ENCODE data around the gene SORCS2. TPM values are rescaled to one million over a fixed set of nuclear protein-coding genes. Genes with fewer than 3 reads are reported as not detected.

SORCS2 gene
- total and polyA plus RNA-seq, 2 of the 13 experiments (the other 11 are each of a cell fraction or from before 2014, with no cell fraction given) = 0.82 to 1.0 TPM

- H3K9ac ChIP-seq (ENCODE audit: insufficient read depth, low read depth, low read length) = no peak overlapping the region
- no peak for ATAC-seq
- DNase-seq (ENCODE audit: low spot score) = no peak
- intact Hi-C loops (cut with micrococcal nuclease; ENCODE audit: unreplicated experiment) = no loop called here
- ChIA-PET CTCF (ENCODE audit: low intra/inter-chr PET ratio, low total read pairs) (no interaction called here), POLR2A (no interaction called here)
- peaks cover 9% of the 10 kb centered on the region; the same call in 1 of the 2 replicates for H3K4me1 ChIP-seq (ENCODE audit: insufficient read depth, low read length)
- no peak for TF ChIP-seq RNF219 (CRISPR knock-in tag; IDR thresholded peaks at IDR 0.05)
- no peak for TF ChIP-seq NPAS2 (CRISPR knock-in tag; IDR thresholded peaks at IDR 0.05; ENCODE audit: borderline replicate concordance)
- no peak for TF ChIP-seq CREM (IDR thresholded peaks at IDR 0.05)
- no peak for TF ChIP-seq CREM (CRISPR knock-in tag; IDR thresholded peaks at IDR 0.05)
- TF ChIP-seq TRIM22 (IDR thresholded peaks at IDR 0.05) = no peak
- no peak for TF ChIP-seq SCMH1 (CRISPR knock-in tag; IDR thresholded peaks at IDR 0.05; ENCODE audit: borderline replicate concordance)
- no peak for TF ChIP-seq ZNF768 (CRISPR knock-in tag; IDR thresholded peaks at IDR 0.05)
- FAIRE-seq = no peak
- H2AFZ ChIP-seq (ENCODE audit: low read length) = no peak overlapping the region
- no TSS peak for BruUV-seq (replicated peaks)
- no peaks in the 10 kb centered on the region for H3K27me3 ChIP-seq (ENCODE audit: control insufficient read depth in 1 of 2, insufficient read depth in 2 of 2, low read length in 2 of 2)
- no peaks in the 10 kb centered on the region for H3K79me2 ChIP-seq (ENCODE audit: insufficient read depth, low read length)
- in situ Hi-C loops (cut with HindIII; ENCODE audit: extremely low pct_ligation_motif_present, low pct_unique_long_range_greater_than_20kb) = no loop called here
- H3K9me3 ChIP-seq (ENCODE audit: low read length) = peaks cover 18% of the 10 kb centered on the region
- 90% methylated on average over 3 of the region's 3 CpGs for WGBS (ENCODE audit: low lambda C conversion rate)
- 0 out of 2 replicates have a peak, but pooled peaks cover 2% of the 10 kb centered on the region for H4K20me1 ChIP-seq (ENCODE audit: insufficient read depth, low read length)
- no peak overlapping the region for H3K4me2 ChIP-seq (ENCODE audit: low read depth, low read length)
- H3K27ac ChIP-seq (ENCODE audit: extremely low read length, insufficient read depth, low read length) = no peak overlapping the region
- no peaks in the 10 kb centered on the region for H3K36me3 ChIP-seq (replicated peaks in 1 of 2; ENCODE audit: control insufficient read depth in 1 of 2, insufficient read depth in 2 of 2, low read length in 2 of 2)
- H3K4me3 ChIP-seq (replicated peaks in 1 of 3; ENCODE audit: insufficient read depth in 1 of 3, low read depth in 2 of 3, low read length in 3 of 3) = no peak overlapping the region
These were observed 492.0 kb downstream of the SORCS2 start for GRCh38 chr4:7684294-7684693.
